GM18502 (cell line): ENCODE results near the gene TMEM184B.
A peak's percentile ranks its signal among the peaks of the same experiment; 100 is the strongest.

Experiments used
- ATAC-seq: cut with Tn5 transposase; IDR thresholded peaks from one replicate; pipeline ENCODE4 v1.9.1; 2021; ENCODE audit warnings: mild to moderate bottlenecking; ENCODE audit not compliant: unreplicated experiment, poor library complexity

Gene TMEM184B

DNA sequence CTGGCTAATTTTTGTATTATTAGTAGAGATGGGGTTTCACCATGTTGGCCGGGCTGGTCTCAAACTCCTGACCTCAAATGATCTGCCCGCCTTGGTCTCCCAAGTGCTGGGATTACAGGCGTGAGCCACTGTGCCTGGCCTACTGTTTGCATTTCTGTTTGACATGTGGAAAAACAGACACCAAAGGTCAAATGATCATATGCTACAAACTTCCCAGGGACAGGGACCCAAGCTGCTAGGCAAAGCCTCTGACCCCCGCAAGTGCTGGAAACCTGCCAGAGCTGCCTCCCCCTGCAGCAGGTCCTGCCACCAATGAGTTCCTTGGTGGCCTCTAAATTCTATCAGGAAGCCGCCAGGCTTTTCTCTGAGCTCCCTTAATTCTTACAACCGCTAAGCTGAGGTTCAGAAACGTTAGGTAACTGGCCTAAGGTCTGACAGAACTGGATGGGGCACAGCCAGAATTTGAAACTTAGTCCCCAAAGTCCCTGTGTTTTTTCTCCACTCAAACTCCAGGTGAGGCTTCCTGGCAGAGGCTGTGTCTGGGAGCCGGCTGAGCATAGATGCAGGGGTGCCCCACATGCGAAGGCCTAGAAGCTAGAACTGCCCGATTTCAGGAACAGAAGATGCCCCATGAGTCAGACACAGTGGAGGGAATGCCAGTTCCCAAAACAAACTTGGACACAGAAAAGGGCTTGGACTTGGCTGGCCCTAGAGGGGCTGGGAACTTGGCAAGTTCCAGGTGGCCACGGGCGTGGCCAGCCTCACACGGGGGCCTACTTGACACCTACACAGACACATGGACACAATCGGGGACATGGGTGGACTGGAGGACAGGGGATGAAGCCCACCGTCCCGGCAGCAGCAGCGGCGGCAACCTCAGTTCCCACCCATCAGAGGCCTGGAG is 37.1 kb upstream of the TMEM184B start:
- no peak for ATAC-seq

DNA sequence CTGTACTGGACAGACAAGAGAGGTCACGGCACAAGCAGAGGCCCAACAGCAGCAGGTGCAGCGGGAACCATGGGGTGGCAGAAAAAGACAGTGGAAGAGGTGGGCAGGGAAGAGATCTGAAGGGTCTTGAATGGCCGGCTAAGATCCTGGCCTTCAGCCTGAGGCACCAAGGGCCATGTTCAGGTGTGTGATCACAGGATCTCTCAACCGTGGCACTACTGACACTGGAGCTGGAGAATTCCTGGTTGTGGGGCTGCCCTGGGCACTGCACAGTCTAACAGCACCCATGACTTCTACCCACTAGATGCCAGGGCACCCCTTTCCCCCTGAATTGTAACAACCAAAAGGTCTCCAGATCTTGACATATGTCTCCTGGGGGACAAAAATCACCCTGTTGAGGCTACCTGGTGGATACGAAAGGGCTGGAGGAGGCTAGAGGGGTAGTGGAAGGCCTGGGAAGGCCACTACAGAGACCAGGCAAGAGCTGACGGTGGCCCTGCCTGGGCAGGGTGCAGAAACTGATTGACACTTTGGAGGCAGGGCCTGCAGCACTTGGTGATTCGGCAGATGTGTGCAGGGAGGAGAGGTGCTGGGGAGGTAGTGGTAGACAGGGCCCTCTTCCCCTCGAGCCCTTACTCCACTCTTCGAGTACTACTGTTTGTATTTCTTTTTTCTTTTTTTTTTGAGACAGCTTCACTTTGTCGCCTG is 36.1 kb upstream of the TMEM184B start:
- ATAC-seq = no peak

DNA sequence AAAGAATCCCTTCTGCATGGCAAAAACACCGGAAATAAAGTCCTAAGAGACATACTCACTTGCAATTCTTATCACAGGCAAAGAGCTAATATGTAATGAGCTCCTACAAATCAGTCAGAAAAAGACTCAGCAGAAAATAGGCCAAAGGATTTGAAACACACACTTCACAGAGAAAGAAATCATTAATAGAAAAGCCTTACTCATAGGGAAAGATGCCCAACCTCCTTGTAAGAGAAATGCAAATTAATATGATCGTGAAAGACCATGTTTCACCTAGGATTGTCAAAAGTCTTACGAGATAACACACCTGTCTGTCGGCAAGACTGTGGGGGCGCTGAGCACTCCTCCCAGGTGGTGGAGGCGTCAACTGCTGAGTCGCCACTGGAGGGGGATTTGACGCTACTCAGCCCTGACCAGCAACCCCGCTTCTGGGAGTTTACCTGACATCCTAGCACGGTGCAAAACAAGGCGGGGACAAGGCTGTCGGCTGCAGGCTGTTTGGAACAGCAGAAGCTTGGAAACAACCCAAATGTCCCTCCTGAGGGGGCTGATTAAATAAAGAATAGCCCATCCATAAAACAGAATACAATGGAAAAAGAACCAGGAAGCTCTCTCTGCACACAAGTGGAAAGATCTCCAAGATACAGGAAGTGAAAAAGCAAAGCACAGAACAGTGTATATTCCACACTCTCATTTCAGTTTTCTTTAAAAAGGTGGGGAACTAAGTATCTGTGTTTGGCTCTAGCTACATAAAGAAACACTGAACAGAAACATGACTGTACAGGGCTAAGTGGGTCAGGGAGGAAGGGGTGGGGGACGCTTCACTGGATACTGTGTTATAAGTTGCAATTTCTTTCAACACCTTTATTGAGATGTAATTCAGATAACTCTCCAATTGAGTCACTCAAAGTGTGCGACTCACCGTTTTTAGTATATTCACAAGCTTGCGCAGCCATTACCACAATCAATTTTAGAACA is 33.0 kb upstream of the TMEM184B start:
- ATAC-seq = peak; percentile 70

DNA sequence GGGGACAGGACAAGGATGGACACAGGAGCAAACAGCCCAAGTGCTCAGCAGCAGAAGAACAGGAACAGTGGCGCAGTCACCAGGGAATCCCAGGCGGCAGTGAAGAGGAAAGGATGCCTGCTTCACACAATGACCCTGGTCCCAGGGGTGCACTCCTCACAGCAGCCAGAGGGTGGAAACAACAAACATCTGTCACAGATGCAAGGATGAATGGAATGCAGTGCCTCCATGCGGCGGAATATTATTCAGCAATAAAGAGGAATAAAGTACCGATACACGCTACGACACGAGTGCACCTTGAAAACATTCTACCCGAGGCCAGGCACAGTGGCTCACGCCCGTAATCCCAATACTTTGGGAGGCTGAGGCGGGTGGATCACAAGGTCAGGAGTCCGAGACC is 31.7 kb upstream of the TMEM184B start:
- ATAC-seq = no peak

DNA sequence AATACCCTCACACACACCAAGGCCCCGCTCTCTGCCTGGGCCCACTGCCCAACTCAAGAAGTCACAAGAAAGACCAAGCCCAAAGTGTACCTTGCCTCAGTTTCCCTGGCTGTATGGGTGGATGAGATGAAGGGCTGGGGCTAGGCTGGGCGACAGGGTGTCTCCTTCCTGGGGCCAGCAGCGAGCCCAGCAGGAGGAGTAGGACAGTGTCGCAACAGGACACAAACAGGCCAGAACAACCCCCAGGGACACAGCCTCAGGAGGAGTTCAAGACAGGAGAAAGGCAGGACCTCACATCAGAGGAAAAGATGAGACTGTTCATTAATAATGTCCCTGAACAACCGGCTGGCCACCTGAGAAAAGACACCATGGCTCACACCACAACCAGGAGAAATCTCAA is 31.2 kb upstream of the TMEM184B start:
- ATAC-seq = no peak

DNA sequence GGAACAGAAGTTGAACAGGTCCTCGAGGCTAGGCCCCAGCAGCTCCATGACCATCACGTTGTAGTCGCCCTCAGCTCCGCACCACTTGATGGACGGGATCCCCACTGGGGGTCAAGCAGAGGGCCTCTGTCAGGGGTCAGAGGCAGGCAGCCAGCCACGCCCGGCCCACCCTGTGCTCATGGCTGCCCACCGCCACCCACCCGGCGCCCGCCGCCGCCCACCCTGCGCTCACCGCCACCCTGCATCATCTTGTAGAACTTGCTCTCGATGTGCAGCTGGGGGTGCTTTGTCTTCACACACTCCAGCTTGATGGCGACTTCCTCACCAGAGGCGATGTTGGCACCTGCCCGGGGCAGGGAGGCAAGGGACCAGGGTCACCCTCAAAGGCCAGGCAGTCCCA is 30.1 kb upstream of the TMEM184B start:
- no peak for ATAC-seq

DNA sequence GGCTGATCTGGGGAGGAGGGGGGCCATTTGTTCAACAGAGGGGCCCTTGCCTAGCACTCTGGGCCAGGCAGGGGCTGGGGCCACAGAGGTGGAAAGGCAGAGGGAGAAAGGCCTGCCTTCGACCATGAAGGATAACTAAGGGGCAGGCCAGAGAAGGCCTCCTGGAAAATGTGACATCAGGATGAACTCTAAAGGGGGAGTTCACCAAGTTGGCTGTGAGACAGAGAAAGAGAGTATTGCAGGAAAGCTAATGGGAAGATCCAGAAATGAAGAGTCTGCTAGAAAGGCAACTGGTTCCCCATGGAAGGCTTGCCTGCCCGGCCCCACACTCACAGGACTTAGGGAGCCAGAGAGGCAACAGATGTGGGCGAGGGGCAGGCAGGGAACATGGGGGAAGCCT is 28.1 kb upstream of the TMEM184B start:
- ATAC-seq = no peak

DNA sequence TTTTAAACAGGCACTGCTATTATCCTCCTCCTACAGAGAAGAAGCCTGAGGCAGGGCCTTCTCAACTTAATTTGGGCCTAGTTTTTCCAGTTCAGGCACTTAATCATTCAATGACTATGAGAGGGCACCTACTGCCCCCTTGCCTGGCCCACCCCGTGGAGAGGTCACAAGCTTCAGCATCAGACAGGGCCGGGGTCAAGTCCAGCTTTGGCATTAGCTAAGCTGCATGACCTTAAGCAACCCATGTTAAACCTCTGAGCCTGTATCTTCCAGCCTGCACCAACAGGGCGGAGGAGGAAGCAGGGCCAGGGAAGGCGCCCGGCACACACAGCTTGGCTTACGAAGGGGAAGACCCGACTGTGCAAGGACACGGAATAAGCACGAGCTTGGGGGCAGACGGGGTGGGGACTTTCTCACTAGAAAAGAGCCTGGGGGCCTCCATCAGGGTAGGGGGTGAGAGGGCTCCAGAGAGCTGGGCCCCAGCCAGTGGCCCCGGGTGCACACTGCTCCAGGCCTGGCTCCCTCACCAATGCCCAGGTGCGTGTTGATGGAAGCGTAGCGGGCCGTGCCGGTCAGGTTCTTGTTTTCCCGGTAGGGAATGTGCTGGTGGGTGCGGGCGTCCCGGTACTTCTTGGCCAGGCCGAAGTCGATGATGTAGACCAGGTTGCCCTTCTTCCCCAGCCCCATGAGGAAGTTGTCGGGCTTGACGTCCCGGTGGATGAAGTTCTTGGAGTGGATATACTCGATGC is 27.6 kb upstream of the TMEM184B start:
- no peak for ATAC-seq

DNA sequence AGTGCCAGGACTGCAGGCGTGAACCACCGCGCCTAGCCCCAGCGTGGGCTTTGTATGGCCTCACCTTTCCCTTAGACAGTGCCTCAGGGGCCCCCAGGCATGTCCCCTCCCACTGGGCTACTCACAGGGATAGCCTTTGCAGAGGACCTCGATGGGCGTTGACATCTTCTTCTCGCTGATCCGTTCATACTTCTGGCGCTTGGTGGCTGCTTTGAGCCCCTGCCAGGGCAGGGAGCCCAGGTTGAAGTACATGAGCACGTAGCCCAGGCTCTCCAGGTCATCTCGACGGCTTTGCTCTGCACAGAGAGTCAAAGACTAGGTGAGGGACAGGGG is 26.9 kb upstream of the TMEM184B start:
- no peak for ATAC-seq

DNA sequence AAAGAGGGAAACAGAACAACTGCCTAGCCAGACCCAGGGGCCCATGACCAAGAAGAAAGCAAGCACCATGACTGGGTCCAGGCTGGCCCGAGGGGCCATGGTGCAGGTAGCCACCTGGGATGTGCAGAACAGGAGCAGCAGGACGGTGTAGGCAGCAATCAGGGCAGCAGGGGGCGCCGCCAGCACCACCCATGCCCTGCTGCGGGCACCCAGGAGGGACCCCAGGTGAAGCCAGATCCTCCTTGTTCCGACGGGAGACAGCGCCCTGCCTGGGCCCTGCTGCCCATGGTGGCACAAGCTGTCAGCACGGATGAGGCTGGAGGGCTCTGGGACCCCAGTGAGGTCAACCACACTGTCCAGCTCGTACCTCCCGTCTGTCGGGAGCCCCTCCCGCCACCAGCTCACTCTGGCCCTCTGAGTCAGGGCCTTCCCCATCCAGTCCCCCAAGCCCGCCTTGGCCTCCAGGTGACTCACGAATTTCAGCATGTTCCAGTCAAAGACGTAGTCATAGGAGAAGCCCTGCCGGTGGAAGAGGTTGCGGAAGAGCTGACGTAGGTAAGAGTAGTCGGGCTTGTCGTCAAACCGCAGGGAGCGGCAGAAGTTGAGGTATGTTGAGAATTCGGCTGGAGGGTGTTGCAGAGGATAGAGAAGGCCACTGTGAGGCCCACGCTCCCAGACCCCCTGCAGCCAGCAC is 25.6 kb upstream of the TMEM184B start:
- no peak for ATAC-seq

DNA sequence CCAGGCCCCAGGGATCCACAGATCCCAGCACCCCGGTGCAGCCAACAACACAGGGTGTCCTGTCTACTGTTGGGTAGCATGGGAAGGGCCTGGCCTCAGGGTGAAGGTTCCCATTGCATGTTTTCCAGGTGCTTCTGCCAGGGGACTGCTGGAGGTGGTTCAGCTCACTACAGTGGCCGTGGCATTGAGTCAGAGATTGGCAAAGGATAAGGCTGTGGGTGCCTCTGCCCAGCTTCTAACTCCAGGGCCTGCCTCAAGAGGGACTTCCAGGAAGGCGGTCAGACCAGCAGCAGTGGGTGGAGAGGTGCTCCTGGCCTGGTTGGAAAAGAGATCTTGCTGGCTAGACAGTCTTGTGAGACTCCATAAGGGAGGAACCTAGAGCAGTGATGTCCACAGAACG is 23.6 kb upstream of the TMEM184B start:
- ATAC-seq = no peak

DNA sequence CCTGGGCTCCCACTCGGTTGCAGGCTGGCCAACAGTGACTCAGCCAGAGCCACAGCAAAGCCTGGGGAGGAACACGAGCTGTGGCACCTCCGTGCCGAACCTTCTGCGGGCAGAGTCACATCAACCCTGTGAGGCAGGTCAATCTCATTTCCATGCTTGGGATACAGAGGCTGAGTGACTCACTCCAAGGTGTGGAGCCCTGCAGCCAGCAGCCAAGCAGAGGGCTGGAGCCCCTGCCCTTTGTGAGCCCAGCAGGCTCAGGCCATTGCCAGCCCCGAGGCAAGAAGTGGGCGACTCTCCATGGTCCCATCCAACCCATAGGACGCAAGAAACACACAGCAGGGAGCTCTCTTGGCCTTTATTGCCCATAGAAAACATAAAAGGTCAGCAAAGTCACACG is 23.1 kb upstream of the TMEM184B start:
- no peak for ATAC-seq

DNA sequence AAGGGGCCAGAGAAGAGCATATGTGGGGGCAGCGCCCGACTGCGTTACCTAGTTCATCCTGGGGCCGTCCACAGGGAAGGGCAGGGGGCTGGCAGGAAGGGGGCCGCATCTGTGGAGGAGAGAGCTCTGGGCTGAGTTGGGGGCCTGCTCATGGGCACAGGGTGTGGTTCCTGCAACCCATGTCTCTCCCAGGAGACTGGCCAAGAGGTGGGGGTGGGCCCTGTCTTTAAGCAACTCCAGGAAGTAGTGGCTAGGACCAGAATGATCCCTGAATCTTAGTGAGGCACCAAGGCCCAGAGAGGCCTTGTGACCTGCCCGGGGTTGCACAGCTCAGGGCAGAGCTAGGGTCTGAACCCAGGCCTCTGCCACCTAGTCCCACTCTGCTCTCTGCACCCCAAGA is 22.5 kb upstream of the TMEM184B start:
- ATAC-seq = no peak

DNA sequence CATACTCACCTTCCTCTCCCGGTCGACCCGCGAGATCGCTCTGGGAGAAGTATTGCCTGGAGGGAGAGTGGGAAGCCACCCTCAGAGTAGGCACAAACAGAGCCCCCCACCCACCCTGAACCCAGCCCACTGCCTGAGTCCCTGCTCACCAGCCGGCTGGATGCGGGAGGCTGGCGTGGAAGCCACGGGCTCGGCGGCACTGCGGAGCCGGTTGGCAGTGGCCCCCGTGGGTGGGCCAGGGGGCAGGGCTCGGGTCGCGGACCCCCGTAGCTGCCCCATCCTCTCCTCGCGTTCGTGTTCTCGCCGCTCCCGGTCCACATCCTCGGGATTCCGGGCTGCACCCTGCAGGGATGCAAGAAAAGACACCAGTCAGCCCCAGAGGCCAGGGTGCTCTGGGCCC is 21.4 kb upstream of the TMEM184B start:
- no peak for ATAC-seq

DNA sequence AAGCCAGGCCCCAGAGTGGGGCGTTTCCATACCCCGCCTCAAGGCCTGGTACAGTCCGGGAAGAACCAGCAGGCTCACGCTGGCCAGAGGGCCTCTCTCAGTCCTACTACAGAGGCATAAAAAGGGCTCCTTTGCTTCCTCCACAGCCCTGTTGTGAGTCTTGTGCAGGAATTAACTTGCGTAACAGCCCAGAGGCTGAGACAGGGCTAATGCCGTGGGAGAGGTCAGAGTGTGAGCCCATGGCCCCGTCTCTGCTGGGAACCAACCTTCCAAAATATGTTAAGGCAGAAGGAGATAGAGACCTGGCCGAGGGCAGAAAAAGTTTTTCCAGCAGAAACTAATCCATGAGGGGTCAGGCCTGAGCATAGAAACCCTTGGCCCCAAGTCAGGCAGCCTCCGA is 19.9 kb upstream of the TMEM184B start:
- ATAC-seq = no peak

DNA sequence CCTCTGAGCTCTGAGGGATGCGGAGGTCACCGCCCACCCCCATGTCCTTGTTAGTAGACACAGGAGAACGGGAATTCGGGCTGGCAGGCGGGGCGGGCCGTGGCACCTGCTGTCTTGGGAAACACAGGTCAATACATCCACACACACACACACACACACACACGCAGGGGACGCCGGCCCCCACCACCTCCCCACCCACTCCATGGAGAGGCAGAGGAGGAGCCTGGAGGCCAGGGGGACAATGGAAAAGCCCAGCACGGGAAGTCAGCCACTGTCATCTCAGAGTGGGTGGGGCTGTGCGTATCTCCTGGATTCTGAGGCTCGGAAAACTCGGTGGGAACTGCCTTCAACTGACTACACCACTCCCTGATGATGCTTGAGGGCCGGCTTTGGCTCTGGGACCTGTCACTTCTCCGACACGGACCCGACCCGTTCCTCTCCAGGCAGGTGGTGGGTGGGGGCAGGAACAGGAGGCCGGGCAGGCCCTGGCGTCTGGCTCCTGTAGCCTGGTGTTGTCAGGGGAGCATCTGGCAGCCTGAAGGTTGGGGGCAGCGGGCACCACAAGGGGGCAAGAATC is 18.5 kb upstream of the TMEM184B start:
- no peak for ATAC-seq

DNA sequence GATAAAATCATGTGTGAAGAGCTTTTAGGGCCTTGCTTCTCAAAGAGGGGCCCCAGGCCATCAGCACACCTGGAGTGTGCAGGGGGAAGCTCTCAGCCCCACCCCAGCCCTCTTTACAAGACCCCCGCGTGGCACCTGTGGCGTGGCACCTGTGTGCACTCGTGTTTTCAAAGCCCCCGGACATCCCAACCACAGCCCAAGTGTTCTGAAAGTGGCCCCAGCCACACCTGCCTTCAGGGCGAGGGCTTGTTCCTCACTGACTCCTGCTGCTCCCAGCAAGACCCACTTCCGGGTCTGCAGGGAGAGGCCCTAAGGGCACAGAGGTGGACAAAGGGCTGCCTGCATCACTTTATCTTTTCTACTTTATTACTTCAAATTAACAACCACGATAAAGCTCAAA is 17.5 kb upstream of the TMEM184B start:
- no peak for ATAC-seq

DNA sequence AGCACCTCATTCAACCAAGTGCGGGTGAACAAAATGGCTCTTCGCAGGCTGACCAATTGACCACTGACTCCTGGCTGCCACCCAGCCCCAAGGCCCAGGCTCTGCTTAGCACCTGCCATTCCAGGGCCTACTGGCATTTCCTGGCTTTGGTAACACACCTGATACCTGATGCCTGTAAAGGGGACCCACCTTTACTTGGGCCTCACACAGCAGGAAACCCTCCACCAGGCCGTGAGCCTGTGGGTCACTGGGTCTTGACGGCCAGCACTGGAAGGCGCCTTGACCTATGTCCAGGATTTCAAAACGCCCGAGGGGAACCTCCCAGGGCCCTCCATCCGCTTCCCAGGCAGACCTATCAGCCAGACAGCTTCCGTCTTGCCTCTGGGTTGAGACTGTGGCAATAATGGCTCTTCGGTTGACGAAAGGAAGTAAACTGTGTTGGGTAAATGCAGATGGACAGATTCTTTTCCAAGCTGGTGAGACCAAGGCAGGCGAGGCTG is 16.8 kb upstream of the TMEM184B start:
- ATAC-seq = no peak
